ENCODE data around the gene LYRM9. TPM values are rescaled to one million over a fixed set of nuclear protein-coding genes. Genes with fewer than 3 reads are reported as not detected.
"Not testable (repeated sequence)": the region's sequence is repeated elsewhere in the genome, so short reads cannot be mapped to it uniquely, and the experiment has no call there.

Gene LYRM9
- polyA plus RNA-seq, 1 donor from 2014 or later: 83.8 TPM

GRCh38 chr17:27834571-27834970 is 58.6 kb downstream of the LYRM9 start:
- Histone ChIP-seq H3K9ac (ENCODE audit: low read length) (no peak overlapping the region), H3K27ac (ENCODE audit: low read length) (no peak overlapping the region), H3K79me2 (replicated peaks; ENCODE audit: insufficient read depth, low read length) (no peaks in the 10 kb centered on the region), H4K20me1 (ENCODE audit: insufficient read depth) (no peaks in the 10 kb centered on the region), H3K9me2 (ENCODE audit: insufficient read depth, low read length) (no peaks in the 10 kb centered on the region), H2AFZ (ENCODE audit: low read depth, low read length) (no peak overlapping the region), H3K4me3 (ENCODE audit: low read length) (no peak overlapping the region), H3K9me3 (ENCODE audit: low read length) (no peaks in the 10 kb centered on the region), H3F3A (ENCODE audit: insufficient read depth, low read length, poor library complexity, severe bottlenecking) (no peaks in the 10 kb centered on the region), H3K27me3 (ENCODE audit: insufficient read depth, low read depth, low read length) (no peaks in the 10 kb centered on the region), H3K36me3 (ENCODE audit: insufficient read depth, low read length) (no peaks in the 10 kb centered on the region), H3K4me2 (ENCODE audit: low read length) (no peak overlapping the region)
- TF ChIP-seq RAD21 (conservative IDR thresholded peaks at IDR 0.05) (no peak), SMC3 (conservative IDR thresholded peaks at IDR 0.05; ENCODE audit: poor library complexity) (no peak), MXI1 (conservative IDR thresholded peaks at IDR 0.05; ENCODE audit: poor library complexity, severe bottlenecking) (no peak), EZH2 (IDR thresholded peaks at IDR 0.05; ENCODE audit: borderline replicate concordance, insufficient read depth, low read length, poor library complexity, severe bottlenecking) (no peak), REST (IDR thresholded peaks at IDR 0.05; ENCODE audit: borderline replicate concordance) (no peak), TAF1 (IDR thresholded peaks at IDR 0.05; ENCODE audit: low read depth) (no peak), EP300 (conservative IDR thresholded peaks at IDR 0.05; ENCODE audit: poor library complexity, severe bottlenecking) (no peak), POLR2AphosphoS5 (IDR thresholded peaks at IDR 0.05) (no peak)
- TF ChIP-seq, protein P1, sequence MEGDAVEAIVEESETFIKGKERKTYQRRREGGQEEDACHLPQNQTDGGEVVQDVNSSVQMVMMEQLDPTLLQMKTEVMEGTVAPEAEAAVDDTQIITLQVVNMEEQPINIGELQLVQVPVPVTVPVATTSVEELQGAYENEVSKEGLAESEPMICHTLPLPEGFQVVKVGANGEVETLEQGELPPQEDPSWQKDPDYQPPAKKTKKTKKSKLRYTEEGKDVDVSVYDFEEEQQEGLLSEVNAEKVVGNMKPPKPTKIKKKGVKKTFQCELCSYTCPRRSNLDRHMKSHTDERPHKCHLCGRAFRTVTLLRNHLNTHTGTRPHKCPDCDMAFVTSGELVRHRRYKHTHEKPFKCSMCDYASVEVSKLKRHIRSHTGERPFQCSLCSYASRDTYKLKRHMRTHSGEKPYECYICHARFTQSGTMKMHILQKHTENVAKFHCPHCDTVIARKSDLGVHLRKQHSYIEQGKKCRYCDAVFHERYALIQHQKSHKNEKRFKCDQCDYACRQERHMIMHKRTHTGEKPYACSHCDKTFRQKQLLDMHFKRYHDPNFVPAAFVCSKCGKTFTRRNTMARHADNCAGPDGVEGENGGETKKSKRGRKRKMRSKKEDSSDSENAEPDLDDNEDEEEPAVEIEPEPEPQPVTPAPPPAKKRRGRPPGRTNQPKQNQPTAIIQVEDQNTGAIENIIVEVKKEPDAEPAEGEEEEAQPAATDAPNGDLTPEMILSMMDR (IDR thresholded peaks at IDR 0.05; ENCODE audit: poor library complexity, severe bottlenecking): no peak

DNA sequence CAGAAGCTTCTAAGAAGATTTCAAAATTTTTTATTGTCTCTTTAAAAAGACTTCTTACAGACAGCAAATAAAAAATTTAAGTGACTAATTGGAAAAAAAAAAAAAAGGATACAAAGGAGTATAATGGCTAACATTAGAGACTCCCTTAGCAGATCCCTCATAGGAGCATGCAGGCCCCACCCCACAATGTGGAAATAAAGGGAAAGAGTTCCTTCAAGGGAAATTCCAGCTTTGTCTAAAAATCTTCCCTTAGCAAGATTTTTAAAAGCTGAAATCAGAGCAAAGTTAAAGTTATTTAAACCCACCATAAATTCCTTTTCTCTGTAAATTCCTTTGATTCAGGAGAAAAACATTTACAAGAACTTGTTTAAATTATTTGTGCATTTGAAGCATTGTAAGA is 60.3 kb downstream of the LYRM9 start:
- Histone ChIP-seq H3K9me3 (ENCODE audit: low read length) (no peaks in the 10 kb centered on the region), H3K9ac (ENCODE audit: low read length) (no peak overlapping the region), H3K36me3 (ENCODE audit: insufficient read depth, low read length) (no peaks in the 10 kb centered on the region), H3K27me3 (ENCODE audit: insufficient read depth, low read depth, low read length) (no peaks in the 10 kb centered on the region), H3K9me2 (ENCODE audit: insufficient read depth, low read length) (no peaks in the 10 kb centered on the region), H3K79me2 (replicated peaks; ENCODE audit: insufficient read depth, low read length) (no peaks in the 10 kb centered on the region), H3K27ac (ENCODE audit: low read length) (no peak overlapping the region), H4K20me1 (ENCODE audit: insufficient read depth) (no peaks in the 10 kb centered on the region), H3F3A (ENCODE audit: insufficient read depth, low read length, poor library complexity, severe bottlenecking) (no peaks in the 10 kb centered on the region), H2AFZ (ENCODE audit: low read depth, low read length) (no peak overlapping the region), H3K4me2 (ENCODE audit: low read length) (no peak overlapping the region), H3K4me3 (ENCODE audit: low read length) (no peak overlapping the region)
- TF ChIP-seq POLR2AphosphoS5 (IDR thresholded peaks at IDR 0.05) (no peak), RAD21 (conservative IDR thresholded peaks at IDR 0.05) (no peak), EP300 (conservative IDR thresholded peaks at IDR 0.05; ENCODE audit: poor library complexity, severe bottlenecking) (no peak), SMC3 (conservative IDR thresholded peaks at IDR 0.05; ENCODE audit: poor library complexity) (no peak), TAF1 (IDR thresholded peaks at IDR 0.05; ENCODE audit: low read depth) (no peak), REST (IDR thresholded peaks at IDR 0.05; ENCODE audit: borderline replicate concordance) (no peak)
- TF ChIP-seq, protein P1 (IDR thresholded peaks at IDR 0.05; ENCODE audit: poor library complexity, severe bottlenecking): no peak

DNA sequence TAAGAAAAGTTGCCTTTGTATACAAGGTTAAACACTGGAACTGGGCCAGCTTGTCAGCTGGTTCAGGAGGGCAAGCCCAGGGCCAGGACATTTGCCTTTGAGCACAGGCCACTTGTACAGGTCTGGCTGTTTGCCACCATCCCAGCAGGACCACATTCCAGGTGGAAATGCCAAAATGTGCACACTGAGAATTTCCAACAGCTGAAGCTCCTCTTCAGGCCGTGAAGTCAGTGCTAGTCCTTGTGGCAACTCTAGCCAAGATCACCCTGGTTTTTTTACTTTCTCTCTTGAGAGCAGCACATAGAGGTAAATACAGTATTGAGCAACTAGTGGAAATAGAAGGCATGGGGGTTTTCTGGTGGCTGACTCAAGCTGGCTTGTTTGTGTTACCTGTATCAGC is 63.3 kb downstream of the LYRM9 start:
- not testable (repeated sequence) for H3K27me3 ChIP-seq (ENCODE audit: insufficient read depth, low read depth, low read length); H3K9me2 ChIP-seq (ENCODE audit: insufficient read depth, low read length); H3K79me2 ChIP-seq (replicated peaks; ENCODE audit: insufficient read depth, low read length); H3K36me3 ChIP-seq (ENCODE audit: insufficient read depth, low read length); H3K9ac ChIP-seq (ENCODE audit: low read length); H2AFZ ChIP-seq (ENCODE audit: low read depth, low read length); H3K4me2 ChIP-seq (ENCODE audit: low read length); H3K4me3 ChIP-seq (ENCODE audit: low read length); H3K27ac ChIP-seq (ENCODE audit: low read length); H3K9me3 ChIP-seq (ENCODE audit: low read length); H3F3A ChIP-seq (ENCODE audit: insufficient read depth, low read length, poor library complexity, severe bottlenecking); H4K20me1 ChIP-seq (ENCODE audit: insufficient read depth)
